Activated CD8-positive, alpha-beta memory T cell treated with anti-CD3 and anti-CD28 coated beads, Interleukin-2, amount 50 U/mL, for 4 hours (primary cell): Measurements from ENCODE around the gene CAMK2D.
A peak's percentile ranks its signal among the peaks of the same experiment; 100 is the strongest.

ENCODE experiments used
- DNase-seq: peaks from one replicate; pipeline ENCODE4 v3.0.0-alpha.2; 2020

Gene CAMK2D

GRCh38 chr4:113556382-113557134, 205.0 kb downstream of the CAMK2D start:
- DNase-seq, result no peak

GRCh38 chr4:113555868-113556267, 205.7 kb downstream of the CAMK2D start:
- no peak for DNase-seq

GRCh38 chr4:113553082-113553481, 208.5 kb downstream of the CAMK2D start:
- DNase-seq, result no peak

- DNase-seq, result no peak
Observed at GRCh38 chr4:113550510-113550909, 211.0 kb downstream of the CAMK2D start.

GRCh38 chr4:113548303-113548702, 213.2 kb downstream of the CAMK2D start:
- DNase-seq, result no peak

GRCh38 chr4:113547487-113548042, 214.0 kb downstream of the CAMK2D start:
- DNase-seq, result peak; percentile 90

GRCh38 chr4:113541933-113542332, 219.6 kb downstream of the CAMK2D start:
- DNase-seq, result no peak

GRCh38 chr4:113540859-113541258, 220.7 kb downstream of the CAMK2D start:
- peak; percentile 25 for DNase-seq

- DNase-seq, result no peak
Observed at GRCh38 chr4:113539408-113539807, 222.1 kb downstream of the CAMK2D start.

- DNase-seq, result no peak
Observed at GRCh38 chr4:113537628-113538027, 223.9 kb downstream of the CAMK2D start.

GRCh38 chr4:113537203-113537602, 224.3 kb downstream of the CAMK2D start:
- DNase-seq, result no peak

- DNase-seq, result no peak
Observed at GRCh38 chr4:113534711-113535110, 226.8 kb downstream of the CAMK2D start.

GRCh38 chr4:113531572-113531971, 230.0 kb downstream of the CAMK2D start:
- no peak for DNase-seq

- no peak for DNase-seq
Observed at GRCh38 chr4:113528395-113528794, 233.1 kb downstream of the CAMK2D start.

- DNase-seq, result no peak
Observed at GRCh38 chr4:113525521-113525920, 236.0 kb downstream of the CAMK2D start.

- no peak for DNase-seq
Observed at GRCh38 chr4:113524505-113525186, 236.9 kb downstream of the CAMK2D start.

GRCh38 chr4:113524096-113524495, 237.4 kb downstream of the CAMK2D start:
- no peak for DNase-seq

- no peak for DNase-seq
Observed at GRCh38 chr4:113522433-113522832, 239.1 kb downstream of the CAMK2D start.

- no peak for DNase-seq
Observed at GRCh38 chr4:113513382-113513781, 248.2 kb downstream of the CAMK2D start.

GRCh38 chr4:113512880-113513279, 248.7 kb downstream of the CAMK2D start:
- no peak for DNase-seq

- no peak for DNase-seq
Observed at GRCh38 chr4:113511944-113512343, 249.6 kb downstream of the CAMK2D start.

- DNase-seq, result no peak
Observed at GRCh38 chr4:113509851-113510250, 251.7 kb downstream of the CAMK2D start.

- no peak for DNase-seq
Observed at GRCh38 chr4:113505044-113505443, 256.5 kb downstream of the CAMK2D start.

GRCh38 chr4:113504422-113504821, 257.1 kb downstream of the CAMK2D start:
- DNase-seq, result no peak
